ENCODE data around the gene TENM3. TPM values are rescaled to one million over a fixed set of nuclear protein-coding genes. Genes with fewer than 3 reads are reported as not detected.

TENM3 gene
- total and polyA plus RNA-seq, 12 donors, result 2.6 to 54.4 (median 42.8) TPM

- DNase-seq, result no peak
- no peaks in the 10 kb centered on the region for H3K9me3 ChIP-seq (replicated peaks in 1 of 3)
- intact Hi-C loops (cut with DNase I), result no loop called here
- no peaks in the 10 kb centered on the region for H3K27me3 ChIP-seq
- TF ChIP-seq, protein P1, sequence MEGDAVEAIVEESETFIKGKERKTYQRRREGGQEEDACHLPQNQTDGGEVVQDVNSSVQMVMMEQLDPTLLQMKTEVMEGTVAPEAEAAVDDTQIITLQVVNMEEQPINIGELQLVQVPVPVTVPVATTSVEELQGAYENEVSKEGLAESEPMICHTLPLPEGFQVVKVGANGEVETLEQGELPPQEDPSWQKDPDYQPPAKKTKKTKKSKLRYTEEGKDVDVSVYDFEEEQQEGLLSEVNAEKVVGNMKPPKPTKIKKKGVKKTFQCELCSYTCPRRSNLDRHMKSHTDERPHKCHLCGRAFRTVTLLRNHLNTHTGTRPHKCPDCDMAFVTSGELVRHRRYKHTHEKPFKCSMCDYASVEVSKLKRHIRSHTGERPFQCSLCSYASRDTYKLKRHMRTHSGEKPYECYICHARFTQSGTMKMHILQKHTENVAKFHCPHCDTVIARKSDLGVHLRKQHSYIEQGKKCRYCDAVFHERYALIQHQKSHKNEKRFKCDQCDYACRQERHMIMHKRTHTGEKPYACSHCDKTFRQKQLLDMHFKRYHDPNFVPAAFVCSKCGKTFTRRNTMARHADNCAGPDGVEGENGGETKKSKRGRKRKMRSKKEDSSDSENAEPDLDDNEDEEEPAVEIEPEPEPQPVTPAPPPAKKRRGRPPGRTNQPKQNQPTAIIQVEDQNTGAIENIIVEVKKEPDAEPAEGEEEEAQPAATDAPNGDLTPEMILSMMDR (IDR thresholded peaks at IDR 0.05), result no peak
- no peak for TF ChIP-seq POLR2A (IDR thresholded peaks at IDR 0.05)
- 77 to 93% (median 83%) methylated on average over 1 of the region's 1 CpG for WGBS, 4 donors
- no peaks in the 10 kb centered on the region for H3K36me3 ChIP-seq (replicated peaks in 1 of 2)
- H3K4me3 ChIP-seq, result no peak overlapping the region
- H3K4me1 ChIP-seq (replicated peaks in 1 of 2), result no peaks in the 10 kb centered on the region
- no peak overlapping the region for H3K27ac ChIP-seq
These were observed 156.9 kb downstream of the TENM3 start for GRCh38 chr4:182400081-182400480.

DNA sequence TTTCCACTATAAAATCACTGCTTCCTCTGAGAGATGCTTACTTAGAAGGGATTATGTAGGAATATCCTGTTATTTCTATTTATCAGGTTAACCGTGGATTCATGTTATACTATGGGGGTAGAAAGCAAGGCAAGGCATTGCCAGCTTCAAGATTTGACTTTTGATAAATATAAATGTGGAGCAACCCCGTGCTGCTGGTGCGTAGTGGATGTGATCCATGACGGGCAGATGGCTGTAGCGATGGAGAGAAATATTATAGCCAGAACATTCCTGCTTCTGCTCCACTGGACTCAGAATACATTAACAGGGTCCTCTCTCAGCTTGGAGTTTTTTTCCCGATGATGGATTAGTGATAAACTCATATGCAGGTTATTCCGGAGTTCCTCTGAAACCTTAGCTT, 157.6 kb downstream of the TENM3 start:
- TF ChIP-seq POLR2A (IDR thresholded peaks at IDR 0.05), result no peak
- TF ChIP-seq, protein P1 (IDR thresholded peaks at IDR 0.05), result no peak
- 88 to 94% (median 92%) methylated on average over 7 of the region's 7 CpGs for WGBS, 4 donors
- H3K27ac ChIP-seq, result no peak overlapping the region
- intact Hi-C loops (cut with DNase I), result no loop called here
- no peaks in the 10 kb centered on the region for H3K4me1 ChIP-seq (replicated peaks in 1 of 2)
- no peaks in the 10 kb centered on the region for H3K27me3 ChIP-seq
- DNase-seq, result no peak
- H3K9me3 ChIP-seq (replicated peaks in 1 of 3), result no peaks in the 10 kb centered on the region
- H3K36me3 ChIP-seq (replicated peaks in 1 of 2), result no peaks in the 10 kb centered on the region
- no peak overlapping the region for H3K4me3 ChIP-seq

DNA sequence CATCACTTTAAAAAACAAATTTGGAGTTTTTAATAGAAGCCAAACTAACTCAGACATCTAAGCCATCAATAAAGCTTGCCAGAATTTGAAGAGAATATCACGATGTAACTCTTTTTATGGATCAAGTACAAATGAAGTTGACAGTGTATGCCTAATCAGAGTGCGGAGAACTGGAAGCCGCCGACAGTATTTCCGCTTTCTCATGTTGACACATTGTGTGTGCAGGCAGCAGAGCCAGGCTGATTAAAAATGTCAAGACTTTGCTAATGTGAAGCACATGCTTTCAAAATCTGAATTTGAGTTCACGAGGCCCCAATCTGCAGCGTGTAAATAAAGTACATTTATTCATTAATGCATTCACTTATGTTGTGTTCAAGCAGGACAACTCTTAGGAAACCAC, 161.2 kb downstream of the TENM3 start:
- no peak for DNase-seq
- Histone ChIP-seq H3K4me1 (replicated peaks in 1 of 2) (no peaks in the 10 kb centered on the region), H3K27ac (no peak overlapping the region), H3K9me3 (replicated peaks in 1 of 3) (no peaks in the 10 kb centered on the region), H3K4me3 (no peak overlapping the region), H3K27me3 (no peaks in the 10 kb centered on the region), H3K36me3 (replicated peaks in 1 of 2) (no peaks in the 10 kb centered on the region)
- TF ChIP-seq, protein P1 (IDR thresholded peaks at IDR 0.05), result no peak
- no peak for TF ChIP-seq POLR2A (IDR thresholded peaks at IDR 0.05)
- WGBS, 4 donors, result 83 to 94% (median 91%) methylated on average over 7 of the region's 7 CpGs
- intact Hi-C loops (cut with DNase I), result no loop called here

DNA sequence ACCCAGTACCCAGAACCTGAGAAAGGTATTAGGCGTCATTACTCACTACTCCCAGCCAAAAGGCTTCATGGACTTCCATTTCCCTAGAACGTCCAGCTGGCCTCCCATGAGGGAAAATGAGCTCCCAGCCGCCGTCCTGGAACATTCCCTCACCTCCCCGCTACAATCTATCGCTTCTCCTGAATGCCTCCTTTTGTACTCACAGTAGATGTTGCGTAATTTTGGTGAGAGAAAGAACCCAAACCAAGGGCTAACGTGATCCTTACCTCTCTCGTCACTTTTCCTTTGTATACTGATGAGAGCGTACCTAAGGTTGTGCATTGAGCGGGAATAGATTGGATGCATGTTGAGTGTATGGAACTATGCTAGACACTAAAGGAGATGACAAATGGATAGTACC, 161.9 kb downstream of the TENM3 start:
- Histone ChIP-seq H3K27ac (no peak overlapping the region), H3K9me3 (replicated peaks in 1 of 3) (no peaks in the 10 kb centered on the region), H3K36me3 (replicated peaks in 1 of 2) (no peaks in the 10 kb centered on the region), H3K27me3 (no peaks in the 10 kb centered on the region), H3K4me1 (replicated peaks in 1 of 2) (no peaks in the 10 kb centered on the region), H3K4me3 (no peak overlapping the region)
- TF ChIP-seq, protein P1 (IDR thresholded peaks at IDR 0.05), result no peak
- no peak for TF ChIP-seq POLR2A (IDR thresholded peaks at IDR 0.05)
- 84 to 97% (median 93%) methylated on average over 11 of the region's 11 CpGs for WGBS, 4 donors
- intact Hi-C loops (cut with DNase I), result no loop called here
- DNase-seq, result no peak

All from adrenal gland (tissue), 12 donors.